ENCODE data around the gene MSH5.

GRCh38 chr6:31806470-31807272, 66.9 kb downstream of the MSH5 start, which contains the start of gene LSM2:
- TF ChIP-seq EZH2phosphoT487 (IDR thresholded peaks at IDR 0.05; ENCODE audit: unreplicated experiment) (no peak), CTCF (conservative IDR thresholded peaks at IDR 0.05; ENCODE audit: low read depth in 2 of 2) (peak; percentile 30 to 45), REST (IDR thresholded peaks at IDR 0.05; ENCODE audit: unreplicated experiment) (no peak), POLR2AphosphoS5 (IDR thresholded peaks at IDR 0.05; ENCODE audit: low read depth) (peak; percentile 82), EZH2 (IDR thresholded peaks at IDR 0.05; ENCODE audit: low read depth, unreplicated experiment) (no peak), ZNF114 (CRISPR knock-in tag; IDR thresholded peaks at IDR 0.05) (no peak), ETS1 (IDR thresholded peaks at IDR 0.05) (peak; percentile 40; the same call in 1 of the 2 replicates), JUNB (IDR thresholded peaks at IDR 0.05; ENCODE audit: unreplicated experiment) (no peak)
